ENCODE results near the gene PLD1.
A peak's percentile ranks its signal among the peaks of the same experiment; 100 is the strongest.

Gene PLD1

DNA sequence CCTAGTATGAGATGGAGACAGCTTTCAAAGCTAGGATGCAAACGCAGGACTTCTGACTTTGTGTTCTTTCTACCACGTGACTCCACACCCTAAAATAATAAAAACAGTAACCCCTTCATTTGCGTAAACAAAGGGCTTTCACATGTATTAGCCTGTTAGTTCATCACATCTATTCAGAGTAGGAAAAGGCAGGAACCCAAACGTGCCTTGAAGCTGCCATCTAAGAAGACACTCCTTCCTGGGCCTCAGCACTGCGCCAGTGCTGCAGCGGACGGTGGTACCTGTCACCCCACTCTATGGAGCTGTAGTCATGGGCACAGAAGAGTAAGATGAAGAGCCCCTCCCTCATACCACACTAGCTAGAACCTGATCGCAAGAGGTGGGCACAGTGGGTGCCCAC, 34.3 kb downstream of the PLD1 start:
- H3K9me3 ChIP-seq (ENCODE audit: control insufficient read depth, insufficient read depth, low read length) = no peaks in the 10 kb centered on the region
- H3K4me1 ChIP-seq (ENCODE audit: control insufficient read depth, insufficient read depth, low read length) = peaks cover 11% of the 10 kb centered on the region
- no peaks in the 10 kb centered on the region for H3K36me3 ChIP-seq (ENCODE audit: control insufficient read depth, insufficient read depth, low read length)
- H3K27me3 ChIP-seq (ENCODE audit: control insufficient read depth, insufficient read depth, low read length) = no peaks in the 10 kb centered on the region
- H3K4me3 ChIP-seq (ENCODE audit: low read depth, low read length) = no peak overlapping the region
- no peak overlapping the region for H3K9ac ChIP-seq (ENCODE audit: low read depth, low read length)

DNA sequence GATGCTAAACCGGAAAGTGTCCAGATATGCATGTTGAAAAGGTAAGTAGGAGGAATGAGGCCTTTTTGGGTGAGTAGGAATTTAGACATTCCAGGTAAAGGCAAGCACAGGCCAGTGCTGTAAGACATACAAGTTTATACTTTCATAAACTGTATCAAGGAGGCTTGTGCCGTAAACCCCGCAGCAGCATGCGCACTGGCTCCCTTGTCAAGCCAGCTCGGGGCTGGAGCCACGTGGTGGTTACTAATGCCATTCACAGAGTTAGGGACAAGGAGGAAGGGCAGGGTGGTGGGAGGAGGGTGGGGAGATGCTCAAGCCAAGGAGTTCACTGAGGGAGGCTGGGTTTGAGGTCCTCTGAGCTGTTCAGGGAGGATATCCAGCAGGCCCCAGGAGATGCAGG, 35.8 kb downstream of the PLD1 start:
- no peaks in the 10 kb centered on the region for H3K9me3 ChIP-seq (ENCODE audit: control insufficient read depth, insufficient read depth, low read length)
- no peak overlapping the region for H3K4me3 ChIP-seq (ENCODE audit: low read depth, low read length)
- H3K9ac ChIP-seq (ENCODE audit: low read depth, low read length) = no peak overlapping the region
- no peaks in the 10 kb centered on the region for H3K27me3 ChIP-seq (ENCODE audit: control insufficient read depth, insufficient read depth, low read length)
- H3K36me3 ChIP-seq (ENCODE audit: control insufficient read depth, insufficient read depth, low read length) = no peaks in the 10 kb centered on the region
- H3K4me1 ChIP-seq (ENCODE audit: control insufficient read depth, insufficient read depth, low read length) = peaks cover 11% of the 10 kb centered on the region

DNA sequence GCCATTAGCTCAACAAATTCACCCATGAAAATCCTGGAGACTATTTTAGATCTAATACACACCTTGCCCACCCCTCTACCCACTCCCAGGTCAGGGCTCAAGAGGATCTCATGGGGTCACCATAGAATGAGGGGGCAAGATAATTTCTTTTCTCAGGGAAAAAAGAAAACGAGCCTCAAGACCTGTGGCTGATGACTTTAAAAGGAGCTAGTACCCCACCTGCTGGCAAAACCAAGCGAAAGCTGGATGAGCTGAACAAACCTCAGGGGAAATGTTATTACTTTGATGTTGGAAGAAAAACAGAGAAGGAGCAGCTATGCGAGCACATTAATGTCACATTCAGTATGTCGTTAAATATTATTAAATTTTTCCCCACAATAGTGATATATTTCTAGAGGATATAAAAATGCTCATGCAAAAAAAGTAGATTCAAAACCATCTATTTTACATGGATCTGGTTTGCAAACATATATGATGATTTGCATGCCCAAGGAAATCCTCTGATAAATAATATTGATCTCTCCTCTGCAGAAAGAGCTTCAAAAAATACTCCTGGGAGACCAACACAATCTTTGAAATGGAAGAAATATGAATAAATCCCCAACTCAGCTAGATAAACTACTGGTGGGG, 37.7 kb downstream of the PLD1 start:
- Histone ChIP-seq H3K4me1 (ENCODE audit: control insufficient read depth, insufficient read depth, low read length) (peaks cover 11% of the 10 kb centered on the region), H3K9me3 (ENCODE audit: control insufficient read depth, insufficient read depth, low read length) (no peaks in the 10 kb centered on the region), H3K36me3 (ENCODE audit: control insufficient read depth, insufficient read depth, low read length) (no peaks in the 10 kb centered on the region), H3K4me3 (ENCODE audit: low read depth, low read length) (no peak overlapping the region), H3K27me3 (ENCODE audit: control insufficient read depth, insufficient read depth, low read length) (no peaks in the 10 kb centered on the region), H3K9ac (ENCODE audit: low read depth, low read length) (no peak overlapping the region)

DNA sequence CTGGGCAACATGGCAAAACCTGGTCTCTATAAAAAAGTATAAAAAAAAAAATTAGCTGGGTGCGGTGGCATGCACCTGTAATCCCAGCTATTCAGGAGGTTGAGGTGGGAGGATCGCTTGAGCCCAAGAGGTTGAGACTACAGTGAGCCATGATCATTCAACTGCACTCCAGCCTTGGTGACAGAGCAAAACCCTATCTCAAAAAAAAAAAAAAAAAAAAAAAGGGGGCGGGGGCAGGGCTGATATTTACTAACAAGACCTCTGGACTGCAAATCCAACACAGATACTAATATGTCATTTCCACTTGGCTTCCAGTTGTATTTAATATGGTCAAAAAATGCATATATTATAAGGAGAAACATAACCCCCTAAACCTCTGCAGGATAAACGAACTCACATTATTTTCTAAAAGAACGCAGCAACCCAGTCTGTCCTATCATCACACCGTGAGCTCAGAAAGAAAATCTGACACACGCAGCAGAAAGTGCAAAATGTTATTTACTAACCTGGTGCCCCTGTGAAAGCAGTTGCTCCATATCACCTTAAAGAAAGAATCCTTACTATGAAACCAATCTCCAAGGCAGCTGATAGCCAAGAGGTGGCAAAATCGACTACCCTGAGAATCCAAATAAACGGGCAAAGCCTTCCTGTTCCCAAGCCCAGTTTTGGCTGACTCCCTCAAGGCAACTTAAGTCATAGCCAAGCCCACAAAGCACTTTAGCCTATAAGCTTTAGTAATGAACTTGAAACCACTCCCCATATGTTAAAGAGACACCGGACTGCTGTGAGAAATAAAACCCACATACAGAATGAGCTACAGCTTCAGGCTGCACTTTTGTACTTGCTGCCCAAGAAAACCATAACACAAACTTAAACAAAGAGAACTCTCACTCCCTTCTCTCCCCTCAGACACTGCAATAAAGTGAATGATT, 39.3 kb downstream of the PLD1 start:
- Histone ChIP-seq H3K9me3 (ENCODE audit: control insufficient read depth, insufficient read depth, low read length) (no peaks in the 10 kb centered on the region), H3K4me1 (ENCODE audit: control insufficient read depth, insufficient read depth, low read length) (no peaks in the 10 kb centered on the region), H3K36me3 (ENCODE audit: control insufficient read depth, insufficient read depth, low read length) (no peaks in the 10 kb centered on the region), H3K9ac (ENCODE audit: low read depth, low read length) (no peak overlapping the region), H3K27me3 (ENCODE audit: control insufficient read depth, insufficient read depth, low read length) (no peaks in the 10 kb centered on the region), H3K4me3 (ENCODE audit: low read depth, low read length) (peak overlapping the region; percentile 5)

DNA sequence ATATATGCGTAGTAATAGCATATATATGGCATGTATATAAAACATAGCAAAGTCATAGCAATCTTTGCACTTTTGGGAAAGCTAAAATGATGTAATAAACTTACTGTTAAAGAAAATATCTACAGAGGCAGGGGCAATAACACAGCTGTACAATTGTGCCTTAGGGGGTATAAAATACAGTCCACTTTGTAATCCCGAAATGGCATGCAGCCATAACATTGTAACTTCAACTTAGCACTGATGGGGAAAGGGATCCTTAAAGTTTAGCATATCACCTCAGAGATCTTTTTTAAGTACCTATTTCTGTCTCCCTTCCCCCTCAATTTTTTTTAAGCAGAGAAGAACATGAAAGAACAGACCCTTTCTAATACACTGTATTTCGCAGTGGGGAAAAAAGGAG, 40.8 kb downstream of the PLD1 start:
- Histone ChIP-seq H3K4me3 (ENCODE audit: low read depth, low read length) (no peak overlapping the region), H3K27me3 (ENCODE audit: control insufficient read depth, insufficient read depth, low read length) (no peaks in the 10 kb centered on the region), H3K4me1 (ENCODE audit: control insufficient read depth, insufficient read depth, low read length) (no peaks in the 10 kb centered on the region), H3K9me3 (ENCODE audit: control insufficient read depth, insufficient read depth, low read length) (no peaks in the 10 kb centered on the region), H3K36me3 (ENCODE audit: control insufficient read depth, insufficient read depth, low read length) (no peaks in the 10 kb centered on the region), H3K9ac (ENCODE audit: low read depth, low read length) (no peak overlapping the region)

DNA sequence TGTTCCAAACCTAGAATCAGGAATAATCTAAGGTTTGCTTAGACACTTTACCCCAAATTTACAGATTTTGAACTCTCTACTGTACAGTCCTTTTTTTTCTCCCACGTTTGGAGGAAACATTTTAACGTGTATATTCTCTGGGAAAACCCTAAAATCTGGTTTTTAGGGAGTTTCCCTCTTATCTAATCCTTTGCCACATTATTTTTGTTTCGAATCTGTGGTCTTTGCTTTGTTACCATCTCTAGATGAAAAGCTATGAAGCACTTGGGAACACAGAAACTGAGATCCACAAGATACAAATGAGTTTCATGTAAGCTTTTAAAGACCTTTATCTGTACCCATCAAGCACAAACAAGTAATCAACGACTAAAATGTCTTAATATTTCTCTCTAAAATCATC, 41.3 kb downstream of the PLD1 start:
- Histone ChIP-seq H3K9me3 (ENCODE audit: control insufficient read depth, insufficient read depth, low read length) (no peaks in the 10 kb centered on the region), H3K27me3 (ENCODE audit: control insufficient read depth, insufficient read depth, low read length) (no peaks in the 10 kb centered on the region), H3K4me3 (ENCODE audit: low read depth, low read length) (no peak overlapping the region), H3K9ac (ENCODE audit: low read depth, low read length) (no peak overlapping the region), H3K36me3 (ENCODE audit: control insufficient read depth, insufficient read depth, low read length) (no peaks in the 10 kb centered on the region), H3K4me1 (ENCODE audit: control insufficient read depth, insufficient read depth, low read length) (no peaks in the 10 kb centered on the region)

DNA sequence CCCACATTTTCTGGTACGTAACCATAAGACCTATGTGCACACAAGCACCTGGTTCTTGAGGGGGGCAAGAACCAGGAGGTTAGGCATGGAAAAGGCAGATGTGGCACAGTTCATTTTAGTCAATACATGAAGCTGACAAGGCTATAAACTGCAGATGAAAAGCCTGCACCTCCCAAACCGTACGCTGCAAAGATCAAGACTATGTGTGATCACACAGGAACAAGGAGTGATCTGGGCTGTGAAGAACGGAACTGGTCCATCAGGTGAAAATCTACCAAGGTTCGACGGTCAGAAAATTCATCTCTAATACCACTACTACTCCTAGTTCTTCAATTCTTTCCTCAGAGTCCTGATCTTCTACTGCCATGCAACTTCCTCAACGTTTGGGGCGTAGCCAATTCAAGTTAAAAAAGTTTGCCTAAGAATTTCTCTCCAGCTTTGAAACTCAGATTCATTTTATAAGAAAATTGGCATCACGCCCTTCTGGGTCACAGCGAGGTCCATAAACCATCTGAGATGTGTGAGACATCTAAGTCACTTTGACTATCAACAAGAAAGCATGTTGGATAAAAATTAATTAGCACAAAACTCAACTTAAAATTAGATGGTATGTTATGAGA, 41.9 kb downstream of the PLD1 start:
- Histone ChIP-seq H3K9me3 (ENCODE audit: control insufficient read depth, insufficient read depth, low read length) (no peaks in the 10 kb centered on the region), H3K4me3 (ENCODE audit: low read depth, low read length) (no peak overlapping the region), H3K4me1 (ENCODE audit: control insufficient read depth, insufficient read depth, low read length) (no peaks in the 10 kb centered on the region), H3K27me3 (ENCODE audit: control insufficient read depth, insufficient read depth, low read length) (no peaks in the 10 kb centered on the region), H3K9ac (ENCODE audit: low read depth, low read length) (no peak overlapping the region), H3K36me3 (ENCODE audit: control insufficient read depth, insufficient read depth, low read length) (no peaks in the 10 kb centered on the region)

DNA sequence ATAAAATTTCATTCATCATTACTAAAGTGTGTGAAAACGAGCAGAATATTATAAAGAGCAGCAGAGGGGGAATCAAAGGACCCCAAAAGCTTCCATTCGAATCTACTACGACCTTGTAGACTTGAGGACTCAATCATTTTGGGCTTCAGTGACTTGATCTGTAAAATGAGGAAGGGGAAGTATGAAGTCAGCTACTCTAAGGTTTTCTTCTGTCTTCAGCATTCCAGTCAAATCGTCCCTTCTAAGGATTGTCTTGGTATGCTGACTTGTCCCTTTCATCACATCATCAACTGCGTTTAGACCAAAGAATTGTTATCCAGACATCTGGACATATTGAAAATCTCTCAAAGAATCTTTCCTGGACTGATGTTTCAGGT, 44.8 kb downstream of the PLD1 start:
- no peaks in the 10 kb centered on the region for H3K36me3 ChIP-seq (ENCODE audit: control insufficient read depth, insufficient read depth, low read length)
- H3K9me3 ChIP-seq (ENCODE audit: control insufficient read depth, insufficient read depth, low read length) = no peaks in the 10 kb centered on the region
- H3K9ac ChIP-seq (ENCODE audit: low read depth, low read length) = no peak overlapping the region
- no peak overlapping the region for H3K4me3 ChIP-seq (ENCODE audit: low read depth, low read length)
- no peaks in the 10 kb centered on the region for H3K27me3 ChIP-seq (ENCODE audit: control insufficient read depth, insufficient read depth, low read length)
- H3K4me1 ChIP-seq (ENCODE audit: control insufficient read depth, insufficient read depth, low read length) = peaks cover 3% of the 10 kb centered on the region

DNA sequence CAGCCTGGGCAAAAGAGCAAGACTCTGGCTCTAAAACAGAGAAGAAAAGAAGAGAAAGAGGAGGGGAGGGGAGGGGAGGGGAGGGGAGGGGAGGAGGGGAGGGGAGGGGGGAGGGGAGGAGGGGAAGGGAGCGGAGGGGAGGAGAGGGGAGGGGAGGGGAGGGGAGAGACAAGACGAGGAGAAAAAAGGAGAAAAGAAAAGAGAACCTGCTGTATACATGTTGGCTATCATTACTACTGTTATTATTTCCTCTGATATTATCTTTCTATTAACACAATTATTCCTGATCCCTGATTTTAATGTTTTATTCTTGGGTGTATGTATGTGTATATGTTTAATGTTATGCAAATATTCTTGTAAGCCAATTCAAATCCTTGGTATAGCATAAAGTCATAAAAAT, 46.9 kb downstream of the PLD1 start:
- Histone ChIP-seq H3K27me3 (ENCODE audit: control insufficient read depth, insufficient read depth, low read length) (no peaks in the 10 kb centered on the region), H3K9ac (ENCODE audit: low read depth, low read length) (no peak overlapping the region), H3K36me3 (ENCODE audit: control insufficient read depth, insufficient read depth, low read length) (no peaks in the 10 kb centered on the region), H3K4me3 (ENCODE audit: low read depth, low read length) (no peak overlapping the region), H3K4me1 (ENCODE audit: control insufficient read depth, insufficient read depth, low read length) (peaks cover 3% of the 10 kb centered on the region), H3K9me3 (ENCODE audit: control insufficient read depth, insufficient read depth, low read length) (no peaks in the 10 kb centered on the region)

DNA sequence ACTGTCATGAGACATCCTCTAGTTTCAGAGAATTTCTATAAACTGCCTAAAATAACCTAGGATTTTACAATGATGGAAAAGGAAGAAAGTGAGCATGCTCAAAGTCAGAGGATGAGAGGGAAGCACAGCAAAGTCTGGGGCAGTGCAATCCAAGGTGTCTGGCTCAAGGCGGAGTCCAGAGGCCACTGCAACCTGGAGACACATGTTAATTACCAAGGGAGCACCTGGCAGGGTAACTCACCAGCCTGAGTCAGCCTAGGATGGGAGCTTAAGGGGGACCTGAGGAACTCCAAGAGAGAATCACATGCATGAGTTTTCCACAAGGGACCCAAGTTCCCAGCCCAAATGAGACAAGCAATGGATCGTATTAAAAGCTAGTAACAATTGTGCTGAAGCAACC, 49.8 kb downstream of the PLD1 start:
- H3K36me3 ChIP-seq (ENCODE audit: control insufficient read depth, insufficient read depth, low read length) = no peaks in the 10 kb centered on the region
- no peak overlapping the region for H3K4me3 ChIP-seq (ENCODE audit: low read depth, low read length)
- peaks cover 3% of the 10 kb centered on the region for H3K4me1 ChIP-seq (ENCODE audit: control insufficient read depth, insufficient read depth, low read length)
- no peak overlapping the region for H3K9ac ChIP-seq (ENCODE audit: low read depth, low read length)
- H3K9me3 ChIP-seq (ENCODE audit: control insufficient read depth, insufficient read depth, low read length) = no peaks in the 10 kb centered on the region
- H3K27me3 ChIP-seq (ENCODE audit: control insufficient read depth, insufficient read depth, low read length) = no peaks in the 10 kb centered on the region

DNA sequence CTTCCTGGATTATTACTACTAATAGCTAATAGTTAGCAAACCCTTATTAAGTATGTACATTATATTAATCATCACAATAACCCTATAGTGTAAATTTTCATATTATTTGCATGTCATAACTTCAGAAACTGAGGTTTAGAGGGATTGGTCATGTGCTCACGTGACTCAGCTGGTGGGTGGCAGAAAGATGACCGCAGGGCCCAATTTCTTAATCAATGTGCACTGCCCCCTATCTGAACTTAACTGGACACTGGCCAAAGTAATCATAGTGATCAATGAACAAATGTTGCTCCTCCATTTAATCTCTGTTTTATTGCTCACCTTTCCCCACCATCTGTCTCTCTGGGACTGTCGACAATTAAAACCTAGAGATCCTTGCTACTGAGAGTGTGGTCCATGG, 52.2 kb downstream of the PLD1 start:
- Histone ChIP-seq H3K36me3 (ENCODE audit: control insufficient read depth, insufficient read depth, low read length) (no peaks in the 10 kb centered on the region), H3K9ac (ENCODE audit: low read depth, low read length) (no peak overlapping the region), H3K27me3 (ENCODE audit: control insufficient read depth, insufficient read depth, low read length) (no peaks in the 10 kb centered on the region), H3K9me3 (ENCODE audit: control insufficient read depth, insufficient read depth, low read length) (no peaks in the 10 kb centered on the region), H3K4me3 (ENCODE audit: low read depth, low read length) (no peak overlapping the region), H3K4me1 (ENCODE audit: control insufficient read depth, insufficient read depth, low read length) (peaks cover 3% of the 10 kb centered on the region)
